Kidney (tissue), 14 donors: ENCODE results near the gene PIGS. TPM values are rescaled to one million over a fixed set of nuclear protein-coding genes. Genes with fewer than 3 reads are reported as not detected.
"Not testable (repeated sequence)": the region's sequence is repeated elsewhere in the genome, so short reads cannot be mapped to it uniquely, and the experiment has no call there.

Experiments used
- DNase-seq, 5 donors: peaks; one replicate each; pipeline ENCODE4 v3.0.0-alpha.2; 2013 to 2020
- FAIRE-seq: peaks from 2 replicates; lab custom pipeline; 2012; peaks lifted over from hg19 to GRCh38; lab: Jason Lieb, UNC
- H3K27ac ChIP-seq, 2 donors: one replicate each; pipeline ENCODE4 v1.7.0; 2013; ENCODE audit warnings: low read depth in 2 of 2, low read length in 2 of 2, inconsistent platforms in 1 of 2
- H3K27me3 ChIP-seq: one replicate; pipeline ENCODE4 v1.7.1; 2013; ENCODE audit warnings: low read length, inconsistent platforms; ENCODE audit not compliant: control insufficient read depth, insufficient read depth
- H3K36me3 ChIP-seq, 3 donors: one replicate each; pipeline versions ENCODE4 v1.7.0 to v1.7.1; 2013; ENCODE audit warnings: low read length in 3 of 3, control low read depth in 1 of 3, inconsistent platforms in 1 of 3; ENCODE audit not compliant: insufficient read depth in 3 of 3, control insufficient read depth in 2 of 3
- H3K4me1 ChIP-seq, 3 donors: one replicate each; pipeline versions ENCODE4 v1.7.0 to v1.7.1; 2013; ENCODE audit warnings: low read length in 3 of 3, inconsistent platforms in 1 of 3, low read depth in 1 of 3; ENCODE audit not compliant: control insufficient read depth in 2 of 3, insufficient read depth in 2 of 3
- H3K4me3 ChIP-seq, 3 donors: one replicate each; pipeline versions ENCODE4 v1.7.0 to v1.8.1; 2013; ENCODE audit warnings: low read length in 3 of 3, control low read depth in 1 of 3, inconsistent platforms in 1 of 3
- H3K9ac ChIP-seq, 3 donors: one replicate each; pipeline versions ENCODE4 v1.7.0 to v1.7.1; 2013; ENCODE audit warnings: low read length in 3 of 3, control low read depth in 1 of 3, inconsistent platforms in 1 of 3
- H3K9me3 ChIP-seq, 3 donors: one replicate each; pipeline versions ENCODE4 v1.7.0 to v1.7.1; 2013; ENCODE audit warnings: low read length in 3 of 3, control low read depth in 1 of 3, inconsistent platforms in 1 of 3; ENCODE audit not compliant: control insufficient read depth in 2 of 3, insufficient read depth in 1 of 3
- intact Hi-C: fragments of 100-400 bp; cut with DNase I; formaldehyde crosslinking; loops from one replicate; pipeline ENCODE4 v1.11.1; 2022
- polyA plus RNA-seq: library from polyadenylated mRNA; stranded (reverse); fragments of 350-450 nt; fragmentation: Illumina TruSeq; extraction: RNeasy Lipid Tissue Mini Kit (QIAGEN cat#74804); gene quantifications from one replicate; pipeline ENCODE4 v1.2.3, GENCODE V29; 2014; ENCODE audit warnings: low read depth, low replicate concordance; ENCODE audit not compliant: insufficient read depth
- total RNA-seq: library from RNA; stranded (reverse); fragmentation: NEBNext Ultra II Directional; extraction: Animal tissue kit (Norgen Biotek cat#: 25700); gene quantifications from one replicate; pipeline ENCODE4 v1.2.1, GENCODE V29; 2021
- TF ChIP-seq, protein P1 (sequence below): IDR thresholded peaks from 3 replicates; pipeline ENCODE4 v1.5.1; 2012; ENCODE audit warnings: mild to moderate bottlenecking, moderate library complexity, borderline replicate concordance; ENCODE audit not compliant: insufficient read depth; ENCODE audit errors: extremely low read depth
- donor health status: control.
- donor health status: control.
- donor health status: control.
- donor health status: control.
- donor health status: control.
- donor health status: DM: yes; HTN: yes; CAD: no.
- donor health status: Normal renal cell carcinoma (clear cell type).

The PIGS gene
- total and polyA plus RNA-seq, 2 donors from 2014 or later, result 60.6 to 75.0 TPM

GRCh38 chr17:28523876-28524275, 47.4 kb downstream of the PIGS start:
- no peak overlapping the region for H3K9ac ChIP-seq
- H3K27ac ChIP-seq, result no peak overlapping the region
- no peak for FAIRE-seq
- no peaks in the 10 kb centered on the region for H3K27me3 ChIP-seq
- TF ChIP-seq, protein P1, sequence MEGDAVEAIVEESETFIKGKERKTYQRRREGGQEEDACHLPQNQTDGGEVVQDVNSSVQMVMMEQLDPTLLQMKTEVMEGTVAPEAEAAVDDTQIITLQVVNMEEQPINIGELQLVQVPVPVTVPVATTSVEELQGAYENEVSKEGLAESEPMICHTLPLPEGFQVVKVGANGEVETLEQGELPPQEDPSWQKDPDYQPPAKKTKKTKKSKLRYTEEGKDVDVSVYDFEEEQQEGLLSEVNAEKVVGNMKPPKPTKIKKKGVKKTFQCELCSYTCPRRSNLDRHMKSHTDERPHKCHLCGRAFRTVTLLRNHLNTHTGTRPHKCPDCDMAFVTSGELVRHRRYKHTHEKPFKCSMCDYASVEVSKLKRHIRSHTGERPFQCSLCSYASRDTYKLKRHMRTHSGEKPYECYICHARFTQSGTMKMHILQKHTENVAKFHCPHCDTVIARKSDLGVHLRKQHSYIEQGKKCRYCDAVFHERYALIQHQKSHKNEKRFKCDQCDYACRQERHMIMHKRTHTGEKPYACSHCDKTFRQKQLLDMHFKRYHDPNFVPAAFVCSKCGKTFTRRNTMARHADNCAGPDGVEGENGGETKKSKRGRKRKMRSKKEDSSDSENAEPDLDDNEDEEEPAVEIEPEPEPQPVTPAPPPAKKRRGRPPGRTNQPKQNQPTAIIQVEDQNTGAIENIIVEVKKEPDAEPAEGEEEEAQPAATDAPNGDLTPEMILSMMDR, result no peak
- H3K9me3 ChIP-seq, result no peaks in the 10 kb centered on the region
- DNase-seq, result no peak
- peaks cover 0 to 11% (median 3%) of the 10 kb centered on the region in 3 donors for H3K4me1 ChIP-seq
- H3K4me3 ChIP-seq, result no peak overlapping the region
- H3K36me3 ChIP-seq, result no peaks in the 10 kb centered on the region
- intact Hi-C loops, result no loop called here

- no peak overlapping the region for H3K4me3 ChIP-seq
- H3K9me3 ChIP-seq, result no peaks in the 10 kb centered on the region
- no peak overlapping the region for H3K27ac ChIP-seq
- H3K27me3 ChIP-seq, result no peaks in the 10 kb centered on the region
- no peak overlapping the region for H3K9ac ChIP-seq
- TF ChIP-seq, protein P1, result no peak
- no peaks in the 10 kb centered on the region for H3K36me3 ChIP-seq
- DNase-seq, result no peak
- intact Hi-C loops, result no loop called here
- H3K4me1 ChIP-seq, result peaks cover 0 to 11% (median 3%) of the 10 kb centered on the region in 3 donors
- no peak for FAIRE-seq
Measured at GRCh38 chr17:28523186-28523585, 48.1 kb downstream of the PIGS start.

- H3K9me3 ChIP-seq, H3K4me3 ChIP-seq, H3K9ac ChIP-seq, H3K27me3 ChIP-seq, FAIRE-seq, DNase-seq, H3K36me3 ChIP-seq, H3K27ac ChIP-seq, intact Hi-C loops: not testable (repeated sequence)
- H3K4me1 ChIP-seq, result peaks cover 0 to 11% (median 3%) of the 10 kb centered on the region in 3 donors
Measured at GRCh38 chr17:28522281-28522680, 49.0 kb downstream of the PIGS start.

DNA sequence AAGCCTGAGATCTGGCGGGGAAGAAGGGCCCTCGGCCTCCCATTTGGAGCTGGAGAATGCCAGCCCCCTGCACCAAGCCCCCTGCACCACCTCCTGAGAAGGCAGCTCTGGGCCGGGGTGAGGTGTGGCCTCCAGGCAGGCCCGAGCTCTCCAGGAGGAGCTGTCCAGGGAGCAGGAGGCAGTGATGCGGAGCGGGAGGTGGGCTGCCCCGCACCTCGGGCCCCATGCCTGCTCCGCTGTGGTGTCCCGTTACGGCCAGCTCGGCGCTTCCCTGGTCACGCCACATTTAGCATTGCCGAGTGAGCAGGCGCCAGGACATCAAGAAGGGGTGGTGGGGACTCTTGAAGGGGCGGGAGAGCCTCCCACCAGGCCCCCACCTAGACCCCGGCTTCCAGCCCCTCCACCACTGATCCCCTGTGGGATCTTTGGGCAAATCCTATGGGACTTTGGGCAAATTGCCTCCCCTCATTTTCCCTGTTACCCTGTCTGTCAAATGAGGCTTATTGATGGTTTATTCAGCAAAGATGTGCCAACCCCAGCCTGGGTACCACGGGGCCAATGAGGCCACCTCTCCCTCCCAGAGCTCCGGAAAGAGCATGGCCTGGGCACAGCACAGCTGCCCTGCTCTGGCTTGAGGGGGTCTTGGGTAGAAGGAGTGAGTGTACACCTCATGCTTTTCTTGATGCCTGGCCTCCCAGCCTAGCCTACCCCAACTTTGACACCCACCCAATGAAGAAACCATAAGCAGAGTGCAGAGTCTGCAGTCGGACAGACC, 49.8 kb downstream of the PIGS start:
- Histone ChIP-seq H3K9me3 (no peaks in the 10 kb centered on the region), H3K9ac (no peak overlapping the region), H3K36me3 (no peaks in the 10 kb centered on the region), H3K27ac (no peak overlapping the region), H3K4me1 (peaks cover 0 to 11% (median 3%) of the 10 kb centered on the region in 3 donors), H3K27me3 (no peaks in the 10 kb centered on the region), H3K4me3 (no peak overlapping the region)
- intact Hi-C loops, result no loop called here
- FAIRE-seq (no peak), DNase-seq (peak; percentile 79 to 94 (median 93))
- TF ChIP-seq, protein P1, result no peak
